HG03066 (cell line): ENCODE data around the gene GAS6.
"Not testable (repeated sequence)": the region's sequence is repeated elsewhere in the genome, so short reads cannot be mapped to it uniquely, and the experiment has no call there.

ENCODE experiments used
- ATAC-seq: cut with Tn5 transposase; IDR thresholded peaks from one replicate; pipeline ENCODE4 v1.9.1; 2021; ENCODE audit warnings: low read depth; ENCODE audit not compliant: unreplicated experiment

GAS6 gene

GRCh38 chr13:113842336-113843062 lies 21.4 kb downstream of the GAS6 start:
- no peak for ATAC-seq

- ATAC-seq = no peak
Observed at GRCh38 chr13:113841353-113841650, 22.6 kb downstream of the GAS6 start.

GRCh38 chr13:113840541-113841352 lies 23.1 kb downstream of the GAS6 start:
- ATAC-seq = no peak

GRCh38 chr13:113839536-113840204 lies 24.2 kb downstream of the GAS6 start:
- ATAC-seq = no peak

GRCh38 chr13:113838711-113839201 lies 25.1 kb downstream of the GAS6 start:
- no peak for ATAC-seq

GRCh38 chr13:113837560-113838355 lies 26.1 kb downstream of the GAS6 start:
- no peak for ATAC-seq

GRCh38 chr13:113836768-113837559 lies 26.9 kb downstream of the GAS6 start:
- no peak for ATAC-seq

- ATAC-seq = no peak
Observed at GRCh38 chr13:113835461-113836270, 28.2 kb downstream of the GAS6 start.

GRCh38 chr13:113834496-113835200 lies 29.2 kb downstream of the GAS6 start:
- no peak for ATAC-seq

GRCh38 chr13:113834006-113834405 lies 29.9 kb downstream of the GAS6 start:
- not testable (repeated sequence) for ATAC-seq

GRCh38 chr13:113833111-113833830 lies 30.6 kb downstream of the GAS6 start:
- ATAC-seq = no peak

- ATAC-seq = no peak
Observed at GRCh38 chr13:113832631-113833030, 31.2 kb downstream of the GAS6 start.

- no peak for ATAC-seq
Observed at GRCh38 chr13:113832205-113832604, 31.7 kb downstream of the GAS6 start.

GRCh38 chr13:113831061-113831460 lies 32.8 kb downstream of the GAS6 start:
- ATAC-seq = no peak

GRCh38 chr13:113830426-113830950 lies 33.4 kb downstream of the GAS6 start:
- ATAC-seq = not testable (repeated sequence)

- ATAC-seq = no peak
Observed at GRCh38 chr13:113828282-113828825, 35.5 kb downstream of the GAS6 start.

GRCh38 chr13:113827021-113827420 lies 36.9 kb downstream of the GAS6 start:
- ATAC-seq = no peak
